Activated naive CD4-positive, alpha-beta T cell (primary cell): ENCODE data around the gene G6PD.
A peak's percentile ranks its signal among the peaks of the same experiment; 100 is the strongest.

Source experiments
- DNase-seq, 4 experiments: peaks; one replicate each; lab custom pipeline; 2025; lab: John Stamatoyannopoulos, UW

G6PD gene

GRCh38 chrX:154487518-154488290 lies 58.9 kb downstream of the G6PD start:
- no peak for DNase-seq

DNA sequence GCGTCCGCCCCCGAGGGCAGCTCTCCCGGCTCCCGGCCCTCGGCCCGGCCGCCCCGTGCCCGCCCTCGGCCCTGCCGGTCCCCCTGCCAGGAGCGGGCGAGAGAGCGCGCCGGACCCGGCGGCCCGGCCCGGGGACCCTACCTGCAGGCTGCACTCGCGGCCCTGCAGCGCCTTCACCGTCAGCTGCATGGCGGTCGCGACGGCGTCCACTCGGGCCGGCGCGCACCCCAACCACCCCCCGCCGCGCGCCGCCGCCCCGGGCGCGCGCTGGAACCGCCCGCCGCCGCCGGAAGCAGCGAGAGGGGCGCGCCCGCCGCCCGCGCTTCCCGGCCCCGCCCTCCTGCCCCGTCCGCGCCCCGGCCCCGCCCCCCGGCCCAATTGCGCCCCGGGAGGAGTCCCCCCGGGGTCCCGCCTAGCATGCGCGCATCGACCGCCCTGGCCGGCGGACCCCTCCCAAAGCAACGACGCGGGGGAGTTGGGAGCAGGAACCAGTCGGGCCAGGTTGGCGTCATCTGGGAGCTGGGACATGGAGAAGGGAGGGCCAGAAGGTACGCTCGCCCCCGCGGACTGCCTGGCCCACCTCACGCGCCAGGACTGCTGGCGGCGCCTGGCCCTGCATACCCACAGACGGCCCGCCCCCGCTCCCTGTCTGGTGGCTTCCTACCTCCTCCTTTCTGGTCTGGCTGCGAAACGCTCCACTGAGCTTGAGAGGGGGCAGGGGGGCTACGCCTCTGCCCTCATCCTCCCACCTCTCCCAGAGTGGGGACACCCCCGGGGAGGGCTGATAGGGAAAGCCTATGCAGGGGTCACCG lies 60.0 kb downstream of the G6PD start, which contains the start of gene UBL4A:
Gene UBL4A (minus strand): TSS at position 220 of the 812 bp plus-strand sequence. CDS start 31 bp downstream, at position 189.
- DNase-seq: peak in 1 of 4 experiments; percentile 43

- no peak for DNase-seq
Observed at GRCh38 chrX:154486052-154486395, 60.6 kb downstream of the G6PD start.

- no peak for DNase-seq
Observed at GRCh38 chrX:154485150-154486051, 61.2 kb downstream of the G6PD start.

- DNase-seq: no peak
Observed at GRCh38 chrX:154484255-154485149, 62.1 kb downstream of the G6PD start.

- no peak for DNase-seq
Observed at GRCh38 chrX:154483325-154483724, 63.3 kb downstream of the G6PD start.

GRCh38 chrX:154482786-154483185 lies 63.9 kb downstream of the G6PD start:
- no peak for DNase-seq

- no peak for DNase-seq
Observed at GRCh38 chrX:154481911-154482601, 64.6 kb downstream of the G6PD start.
